NCI-H1417 treated with DMSO at 0.1 percent for 48 hours (cell line): ENCODE results near the gene PPP1R13B.
"Not testable (repeated sequence)": the region's sequence is repeated elsewhere in the genome, so short reads cannot be mapped to it uniquely, and the experiment has no call there.

ENCODE experiments used
- DNase-seq: peaks from one replicate; lab custom pipeline; 2025; lab: John Stamatoyannopoulos, UW

The PPP1R13B gene

GRCh38 chr14:103861413-103862392 lies 14.3 kb upstream of the PPP1R13B start:
- DNase-seq = no peak

GRCh38 chr14:103859416-103860202 lies 12.2 kb upstream of the PPP1R13B start:
- no peak for DNase-seq

GRCh38 chr14:103858063-103858781 lies 10.8 kb upstream of the PPP1R13B start:
- DNase-seq = no peak

- no peak for DNase-seq
These were observed 9.9 kb upstream of the PPP1R13B start for GRCh38 chr14:103857256-103857655.

- no peak for DNase-seq
These were observed 9.2 kb upstream of the PPP1R13B start for GRCh38 chr14:103856607-103857006.

GRCh38 chr14:103856105-103856504 lies 8.7 kb upstream of the PPP1R13B start:
- no peak for DNase-seq

- DNase-seq = no peak
These were observed 8.3 kb upstream of the PPP1R13B start for GRCh38 chr14:103855734-103856095.

- DNase-seq = peak; percentile 57
These were observed 7.7 kb upstream of the PPP1R13B start for GRCh38 chr14:103854822-103855733.

- no peak for DNase-seq
These were observed 6.8 kb upstream of the PPP1R13B start for GRCh38 chr14:103854017-103854808.

- no peak for DNase-seq
These were observed 1.9 kb upstream of the PPP1R13B start for GRCh38 chr14:103849151-103849886.

- no peak for DNase-seq
These were observed 1.1 kb upstream of the PPP1R13B start for GRCh38 chr14:103848175-103849077.

- no peak for DNase-seq
These were observed 578 bp downstream of the PPP1R13B start for GRCh38 chr14:103846543-103847450.

- DNase-seq = no peak
These were observed 1.3 kb downstream of the PPP1R13B start for GRCh38 chr14:103846097-103846496.

GRCh38 chr14:103845327-103845726 lies 2.0 kb downstream of the PPP1R13B start:
- DNase-seq = no peak

GRCh38 chr14:103841265-103841664 lies 6.1 kb downstream of the PPP1R13B start:
- DNase-seq = not testable (repeated sequence)

GRCh38 chr14:103840014-103840413 lies 7.4 kb downstream of the PPP1R13B start:
- no peak for DNase-seq

- DNase-seq = no peak
These were observed 7.8 kb downstream of the PPP1R13B start for GRCh38 chr14:103839579-103839978.

GRCh38 chr14:103838117-103838516 lies 9.3 kb downstream of the PPP1R13B start:
- DNase-seq = no peak
